GM19193 (cell line): ENCODE measurements around the gene CCR4.

Source experiments
- POLR2A ChIP-seq: IDR thresholded peaks from 4 replicates; pipeline ENCODE4 v1.6.1; 2011; ENCODE audit not compliant: insufficient read depth, insufficient read length; ENCODE audit errors: extremely low read depth

Gene CCR4

GRCh38 chr3:32972482-32973146 is 21.2 kb downstream of the CCR4 start:
- no peak for TF ChIP-seq POLR2A

GRCh38 chr3:32973982-32974381 is 22.5 kb downstream of the CCR4 start:
- no peak for TF ChIP-seq POLR2A

GRCh38 chr3:32975891-32976595 is 24.6 kb downstream of the CCR4 start:
- TF ChIP-seq POLR2A = no peak

- no peak for TF ChIP-seq POLR2A
Measured at GRCh38 chr3:32977861-32978260, 26.4 kb downstream of the CCR4 start.

GRCh38 chr3:32978331-32978730 is 26.9 kb downstream of the CCR4 start:
- no peak for TF ChIP-seq POLR2A

DNA sequence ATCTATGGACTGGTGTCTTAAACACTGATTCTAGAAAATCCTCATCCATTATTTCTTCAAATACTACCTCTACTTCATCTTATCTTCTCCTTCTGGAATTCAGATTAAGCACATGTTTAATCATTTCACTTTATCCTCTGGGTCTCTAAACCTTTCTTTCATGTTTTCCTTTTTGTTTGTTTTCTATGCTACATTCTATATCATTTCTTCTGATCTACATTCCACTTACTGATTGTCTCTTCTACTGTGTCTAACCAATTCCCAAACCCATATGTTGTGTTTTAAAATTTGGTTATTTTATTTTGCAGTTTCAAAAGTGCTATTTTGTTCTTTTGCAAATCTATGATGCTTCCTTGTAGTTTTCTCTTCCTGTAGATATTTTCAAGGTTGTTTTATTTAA is 31.7 kb downstream of the CCR4 start:
- no peak for TF ChIP-seq POLR2A

- TF ChIP-seq POLR2A = no peak
Measured at GRCh38 chr3:32989171-32989570, 37.7 kb downstream of the CCR4 start.

DNA sequence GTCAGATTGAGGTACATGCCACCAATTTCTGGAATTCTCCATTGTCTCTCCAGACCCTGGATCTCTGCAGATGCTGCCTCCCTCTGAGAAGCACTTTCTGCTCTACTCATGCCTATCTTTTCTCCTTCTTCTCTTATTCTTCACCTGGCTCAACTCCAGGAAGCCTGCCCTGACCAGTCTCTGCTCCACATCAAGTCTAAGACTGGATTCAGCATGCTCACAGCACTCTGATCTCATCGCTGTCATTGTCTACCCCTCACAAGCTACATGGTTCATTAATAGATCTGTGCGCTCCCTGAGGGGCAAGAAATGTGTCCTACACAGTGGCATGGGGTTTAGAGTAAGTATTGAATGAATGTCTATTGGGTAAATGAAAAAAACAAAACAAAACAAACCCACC is 38.7 kb downstream of the CCR4 start:
- TF ChIP-seq POLR2A = no peak

DNA sequence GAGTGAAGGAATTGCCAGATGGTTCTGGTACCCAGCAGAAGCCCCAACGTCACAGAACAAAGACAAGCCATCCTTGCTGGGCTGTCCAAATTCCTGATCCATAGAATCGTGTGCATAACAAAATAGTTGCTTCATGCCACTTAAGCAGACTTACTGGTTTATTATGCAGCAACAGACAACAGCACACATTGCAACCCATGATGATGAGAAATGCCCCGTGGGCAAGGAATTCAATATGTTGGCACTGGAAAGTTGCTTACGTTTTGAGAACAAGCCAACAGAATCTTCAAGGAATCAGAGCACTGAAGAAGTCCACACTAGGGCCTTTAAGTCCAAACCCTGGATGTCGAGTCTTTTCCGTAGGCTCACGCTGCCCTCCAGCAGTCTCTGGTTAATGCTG is 40.3 kb downstream of the CCR4 start:
- TF ChIP-seq POLR2A = no peak

DNA sequence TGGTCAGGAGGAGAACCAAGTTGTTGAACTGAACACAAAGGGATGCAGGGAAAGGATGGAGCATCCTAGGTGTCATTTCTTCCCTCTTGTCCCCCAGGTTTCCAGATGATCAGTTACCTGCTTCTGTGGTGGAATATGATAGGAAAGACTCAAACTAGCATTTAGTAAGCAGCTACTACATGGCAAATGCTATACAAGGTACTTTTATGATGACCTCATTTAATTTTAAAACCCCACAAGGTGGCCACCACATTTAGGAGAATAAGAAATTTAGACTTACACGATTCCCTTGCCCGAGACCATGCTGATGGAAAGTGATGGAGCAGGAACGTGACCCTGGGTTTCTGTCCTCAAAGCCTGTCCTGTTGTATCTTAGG is 40.9 kb downstream of the CCR4 start:
- no peak for TF ChIP-seq POLR2A

- no peak for TF ChIP-seq POLR2A
Measured at GRCh38 chr3:32994045-32994444, 42.6 kb downstream of the CCR4 start.

DNA sequence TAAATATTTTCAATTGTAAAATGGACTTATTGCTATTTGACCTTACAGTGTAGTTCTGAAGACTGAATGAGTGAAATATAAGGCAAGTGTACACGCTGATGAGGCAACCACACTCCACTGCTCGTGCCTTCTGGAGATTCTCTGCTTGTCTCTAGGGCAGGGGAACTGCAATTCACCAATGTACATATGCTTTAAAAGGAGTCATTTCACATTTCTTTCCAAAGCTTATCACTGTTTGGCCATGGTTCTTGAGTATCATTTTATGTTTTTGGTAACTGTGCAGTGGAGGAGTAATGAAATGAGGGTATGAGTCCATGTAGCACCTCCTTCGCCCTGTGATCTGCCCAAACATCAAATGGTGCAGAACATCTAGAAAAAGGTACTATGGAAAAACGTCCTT is 43.7 kb downstream of the CCR4 start:
- TF ChIP-seq POLR2A = no peak

- no peak for TF ChIP-seq POLR2A
Measured at GRCh38 chr3:32996048-32996754, 44.8 kb downstream of the CCR4 start.

GRCh38 chr3:32996755-32997091 is 45.3 kb downstream of the CCR4 start:
- TF ChIP-seq POLR2A = no peak

- TF ChIP-seq POLR2A = no peak
Measured at GRCh38 chr3:32998631-32999451, 47.4 kb downstream of the CCR4 start.

DNA sequence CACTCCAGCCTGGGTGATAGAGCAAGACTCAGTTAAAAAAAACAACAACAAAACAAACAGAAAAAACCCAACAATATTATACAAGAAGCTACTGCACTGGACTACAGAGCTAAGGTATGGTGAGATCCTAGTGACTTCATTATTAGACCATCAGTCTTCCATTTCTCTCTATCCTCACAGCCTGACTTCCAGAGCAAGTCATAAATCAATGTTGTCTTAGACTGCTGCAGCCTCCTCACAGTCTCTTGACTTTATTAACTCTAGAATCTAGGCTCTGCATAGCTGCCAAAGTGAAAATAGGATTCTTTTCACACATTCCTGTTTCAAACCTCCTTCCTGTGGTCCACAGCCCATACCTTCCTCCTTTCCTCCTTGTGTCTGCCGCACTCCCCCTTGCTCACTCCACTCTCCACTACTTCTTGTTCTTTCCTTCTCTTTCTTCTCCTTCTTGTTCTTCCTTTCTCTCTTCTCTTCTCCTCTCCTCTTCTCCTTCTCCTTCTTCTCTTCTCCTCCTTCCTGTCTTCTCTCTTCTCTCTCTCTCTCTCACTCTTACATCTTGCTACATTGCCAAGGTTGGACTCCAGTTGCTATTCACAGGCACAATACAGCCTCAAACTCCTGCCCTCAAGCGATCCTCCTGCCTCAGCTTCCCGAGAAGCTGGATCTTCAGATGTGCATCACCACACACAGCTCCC is 49.4 kb downstream of the CCR4 start:
- TF ChIP-seq POLR2A = no peak

- no peak for TF ChIP-seq POLR2A
Measured at GRCh38 chr3:33001889-33002288, 50.4 kb downstream of the CCR4 start.
